ENCODE data around the gene TTC29.

- no peak for TF ChIP-seq EP300 (IDR thresholded peaks at IDR 0.05)
- no peak for TF ChIP-seq CTCF (IDR thresholded peaks at IDR 0.05)
These were observed 62.6 kb downstream of the TTC29 start for GRCh38 chr4:146883070-146883469.

All from sigmoid colon (tissue), 4 donors.